GM18526 (cell line): ENCODE measurements around the gene PPFIBP1.

Experiments used
- POLR2A ChIP-seq: IDR thresholded peaks from 3 replicates; pipeline ENCODE4 v1.6.1; 2011; ENCODE audit not compliant: insufficient read length; ENCODE audit errors: extremely low read depth

The PPFIBP1 gene

DNA sequence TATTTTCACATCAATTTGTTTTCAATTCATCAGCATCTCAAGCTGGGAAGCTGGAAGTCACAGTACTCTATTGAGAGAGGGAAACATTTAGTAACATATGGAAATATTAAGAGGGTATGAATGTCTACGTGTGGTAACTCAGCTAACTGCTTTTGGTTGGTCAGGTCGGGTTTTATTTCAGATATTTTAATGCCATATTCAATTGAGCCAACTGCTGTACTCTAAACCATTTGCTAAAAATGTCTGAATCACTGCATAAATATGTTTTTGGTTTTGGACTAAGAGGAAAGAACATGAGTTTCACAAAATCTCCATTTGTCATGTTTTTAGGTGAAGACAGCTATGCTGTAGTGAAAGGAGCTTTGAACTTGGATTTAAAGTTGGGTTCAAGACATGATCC, 18.9 kb upstream of the PPFIBP1 start:
- TF ChIP-seq POLR2A = no peak

- no peak for TF ChIP-seq POLR2A
Observed at GRCh38 chr12:27505761-27506160, 18.2 kb upstream of the PPFIBP1 start.

GRCh38 chr12:27506645-27507189, 17.3 kb upstream of the PPFIBP1 start:
- no peak for TF ChIP-seq POLR2A

DNA sequence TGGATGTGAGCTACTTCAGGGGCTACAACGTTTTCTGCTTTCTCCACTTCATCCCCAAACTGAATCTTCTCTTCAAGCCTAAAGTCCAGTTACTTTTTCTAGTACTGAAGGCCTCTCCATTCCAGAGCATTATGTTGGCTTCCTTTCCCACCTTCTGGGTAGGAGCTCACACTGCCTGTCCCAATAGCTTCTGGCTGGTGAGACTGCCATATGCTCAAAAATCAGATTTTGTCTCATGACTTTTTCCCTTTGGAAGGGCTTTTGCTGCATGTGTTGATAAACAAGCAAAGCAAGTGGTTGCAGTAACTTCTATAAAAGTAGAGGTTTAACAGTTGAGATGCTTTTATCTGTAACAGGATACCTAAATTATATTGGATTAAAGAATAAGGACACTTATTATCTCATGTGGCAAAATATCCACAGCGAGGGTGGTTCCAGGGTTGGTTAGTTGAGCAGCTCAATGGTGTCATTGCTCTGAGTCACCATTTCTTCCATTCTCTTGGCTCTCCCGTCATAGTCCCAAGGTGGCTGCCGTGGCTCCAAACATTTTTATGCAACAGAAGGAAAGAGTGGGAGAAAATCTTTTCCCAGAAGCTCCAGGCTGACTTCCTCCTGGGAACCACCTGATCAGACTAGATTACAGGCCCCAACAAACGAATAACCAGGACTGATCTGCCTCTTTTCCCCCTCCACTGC, 15.1 kb upstream of the PPFIBP1 start:
- TF ChIP-seq POLR2A = no peak

DNA sequence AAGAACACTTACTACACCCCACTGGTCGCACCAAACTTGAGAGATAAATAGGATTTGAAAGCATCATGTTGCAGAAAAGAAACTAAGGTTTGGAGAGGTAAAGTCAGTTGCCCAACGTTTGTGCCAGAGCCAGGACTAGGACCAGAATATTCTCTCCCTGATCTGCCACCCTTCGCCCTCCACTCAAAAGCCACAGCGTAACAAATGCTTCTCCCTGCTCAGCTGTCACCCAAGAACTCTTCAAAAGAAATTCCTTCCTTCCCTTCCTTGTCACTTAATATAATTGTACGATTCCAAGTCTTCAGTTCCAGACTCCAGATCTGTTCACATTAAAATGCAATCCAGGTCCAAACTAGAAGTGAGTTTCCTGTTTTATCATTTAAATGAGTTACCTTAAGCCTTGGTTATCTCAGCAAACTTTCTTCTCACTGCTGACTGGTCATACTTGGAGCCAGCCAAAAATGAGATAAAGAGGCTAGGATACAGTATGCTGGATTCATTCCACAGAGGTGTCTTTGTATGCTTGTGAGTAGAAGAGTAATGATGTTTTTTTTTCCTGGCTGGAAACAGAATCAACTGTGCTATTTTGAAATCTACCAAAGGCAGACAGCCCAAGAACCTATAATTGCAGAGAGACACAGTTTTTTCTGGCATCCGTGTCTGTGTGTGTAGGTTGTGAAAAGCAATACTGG, 12.8 kb upstream of the PPFIBP1 start:
- no peak for TF ChIP-seq POLR2A

- TF ChIP-seq POLR2A = no peak
Observed at GRCh38 chr12:27511723-27512045, 12.3 kb upstream of the PPFIBP1 start.

DNA sequence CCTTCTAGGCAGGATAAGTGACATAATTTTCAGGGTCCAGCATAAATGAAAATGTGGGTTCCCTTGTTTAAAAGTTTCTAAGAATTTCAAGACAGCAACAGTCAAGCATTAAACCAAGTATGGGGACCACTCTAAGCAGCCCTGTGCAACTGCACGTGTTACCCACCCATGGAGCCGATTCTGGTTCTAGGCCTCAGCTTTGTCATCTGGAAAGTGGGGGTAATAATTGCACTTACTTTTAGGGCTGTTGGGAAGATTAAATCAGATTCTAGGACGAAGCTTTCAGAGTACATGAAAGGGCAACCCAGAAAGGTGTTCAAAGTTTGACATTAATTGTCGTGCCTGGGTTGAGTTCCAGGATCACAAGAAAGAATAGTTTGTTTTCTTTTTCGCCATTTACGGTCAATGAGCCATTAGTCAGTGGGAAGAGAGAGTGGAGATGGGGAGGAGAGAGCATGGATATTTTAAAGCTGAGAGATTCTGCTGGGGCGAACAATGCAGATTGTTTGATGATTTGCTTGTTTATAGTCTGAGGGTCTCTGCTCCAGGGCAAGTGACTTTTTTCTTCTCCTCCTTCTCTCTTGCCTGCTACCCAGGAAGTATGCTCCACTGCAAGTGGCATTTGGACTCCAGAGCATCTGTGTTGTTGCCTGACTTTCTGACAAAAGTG, 10.7 kb upstream of the PPFIBP1 start:
- no peak for TF ChIP-seq POLR2A

DNA sequence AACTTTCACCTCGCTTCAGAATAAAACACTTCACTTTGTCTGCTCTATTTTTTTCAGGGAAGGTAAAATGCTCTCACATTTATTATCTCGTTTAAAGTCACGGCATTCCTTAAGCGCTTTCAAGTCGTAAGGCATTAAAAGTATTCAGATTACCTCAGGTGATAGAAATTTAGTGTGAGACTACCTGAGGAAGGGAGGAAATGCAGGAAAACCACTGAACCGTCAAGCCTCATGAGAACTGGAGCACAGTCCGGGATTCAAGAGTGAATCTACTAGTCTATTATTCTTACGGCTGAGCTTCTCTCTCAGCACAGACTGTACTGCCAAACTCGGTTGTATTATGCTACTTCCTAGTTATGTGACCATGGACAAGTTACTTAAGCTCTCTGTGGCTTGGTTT, 8.3 kb upstream of the PPFIBP1 start:
- no peak for TF ChIP-seq POLR2A

DNA sequence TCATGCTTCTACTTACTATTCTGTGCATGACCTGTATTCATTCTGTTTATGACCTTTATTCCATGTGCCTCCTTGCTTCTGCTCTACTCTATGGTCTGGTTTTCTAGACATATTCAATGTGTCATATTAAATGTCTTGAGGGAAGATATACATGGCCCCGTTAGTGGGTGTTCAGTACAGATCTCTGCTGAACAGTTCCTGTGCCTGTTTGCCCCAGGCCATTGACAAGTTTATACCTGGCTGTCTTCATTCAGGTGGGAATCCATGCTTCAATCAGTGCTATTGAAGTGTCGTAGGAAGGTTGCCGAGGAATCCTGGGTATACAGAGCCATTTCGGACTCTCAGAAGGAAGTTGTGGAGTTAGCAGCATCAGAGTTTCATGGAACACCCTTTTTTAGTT, 7.4 kb upstream of the PPFIBP1 start:
- TF ChIP-seq POLR2A = no peak

DNA sequence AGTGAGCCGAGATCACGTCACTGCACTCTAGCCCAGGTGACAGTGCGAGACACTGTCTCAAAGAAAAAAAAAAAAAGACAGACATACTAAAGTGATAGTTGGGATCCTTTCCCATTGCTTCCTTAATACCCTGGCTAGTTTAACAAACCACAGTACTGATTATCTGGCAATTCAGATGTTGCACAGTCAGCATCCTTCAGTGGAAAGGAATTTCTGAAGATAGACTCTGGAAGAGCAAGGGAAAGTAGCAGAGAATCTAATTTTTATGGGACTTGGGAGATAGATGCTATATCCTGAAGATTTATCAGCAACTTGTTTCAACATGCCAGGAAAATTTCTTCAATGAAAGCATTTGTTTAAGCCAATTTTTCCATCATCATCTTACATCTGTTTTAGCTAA, 6.5 kb upstream of the PPFIBP1 start:
- no peak for TF ChIP-seq POLR2A

- TF ChIP-seq POLR2A = no peak
Observed at GRCh38 chr12:27517961-27518665, 5.9 kb upstream of the PPFIBP1 start.

DNA sequence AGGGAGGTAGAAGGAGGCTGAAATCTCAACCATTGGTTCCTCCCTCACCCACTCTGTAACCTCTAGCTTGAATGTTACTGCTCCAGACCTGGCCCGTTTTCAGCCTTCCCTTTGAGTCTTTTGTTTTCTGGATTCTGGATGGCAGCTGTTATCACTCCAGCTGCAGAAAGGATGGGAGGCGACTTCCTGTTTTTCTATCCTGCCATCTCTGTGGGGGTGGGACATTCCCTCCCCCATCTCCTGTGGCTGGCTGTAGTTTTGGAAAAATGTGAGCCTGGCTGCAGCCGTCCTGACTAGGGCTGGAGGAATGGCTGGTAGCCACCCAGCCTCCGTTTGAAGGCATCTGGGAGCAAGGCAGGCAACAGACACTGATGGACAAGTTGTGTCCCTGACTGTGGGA, 2.9 kb upstream of the PPFIBP1 start:
- TF ChIP-seq POLR2A = no peak

GRCh38 chr12:27521981-27522380, 2.0 kb upstream of the PPFIBP1 start:
- no peak for TF ChIP-seq POLR2A

DNA sequence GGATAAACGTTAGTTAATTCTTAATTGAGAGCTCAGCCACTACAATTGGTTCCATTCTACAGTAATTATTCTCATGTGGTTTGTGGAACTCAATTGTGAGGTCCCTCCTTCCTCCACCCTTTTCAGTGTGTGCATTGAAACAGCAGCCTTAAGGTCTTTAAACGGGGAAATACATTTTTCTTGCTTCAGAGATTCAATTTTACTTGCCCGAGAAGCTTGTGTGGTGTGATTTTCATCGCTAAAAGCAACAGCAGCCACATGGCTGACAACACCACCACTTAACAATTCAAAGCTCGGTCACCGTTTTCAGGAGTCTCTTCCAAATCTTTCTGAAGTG, 733 bp upstream of the PPFIBP1 start:
- no peak for TF ChIP-seq POLR2A

DNA sequence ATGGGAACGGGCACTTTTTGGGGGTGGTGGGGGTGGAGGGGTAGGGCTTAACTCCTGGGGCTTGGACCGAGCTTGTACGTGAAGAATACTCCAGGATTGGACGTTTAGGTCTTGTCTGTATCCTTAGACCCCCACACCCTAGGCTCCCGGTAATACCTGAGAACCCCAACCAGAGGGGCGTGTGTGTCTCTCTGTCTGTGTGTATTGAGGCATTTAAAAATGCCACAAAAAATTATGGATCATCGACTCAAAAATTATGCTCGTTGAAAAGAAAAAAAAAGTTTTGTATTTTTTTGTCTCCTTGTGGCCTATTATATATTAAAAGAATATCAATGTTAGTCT, 459 bp downstream of the PPFIBP1 start:
- no peak for TF ChIP-seq POLR2A
